Measurements from ENCODE around the gene NT5C1B.

Gene NT5C1B

DNA sequence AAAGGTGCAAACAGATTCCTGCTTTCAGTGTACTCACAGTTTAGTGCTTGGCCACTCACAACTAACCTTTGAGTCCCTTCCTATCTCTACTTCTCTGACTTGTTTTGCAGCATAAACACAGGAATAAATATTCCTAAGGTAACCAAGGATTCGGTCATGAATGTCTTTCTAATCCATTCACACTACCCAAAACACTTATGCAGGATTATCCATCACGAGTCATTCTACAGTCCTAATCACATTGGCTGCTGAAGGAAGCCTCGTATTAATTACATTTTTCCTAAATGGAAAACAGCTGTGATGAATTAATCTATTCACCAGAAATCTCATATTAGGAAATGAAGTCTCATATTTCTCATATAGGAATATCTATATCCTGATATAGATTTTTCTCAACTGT, 45.2 kb downstream of the NT5C1B start:
- TF ChIP-seq, protein P1, sequence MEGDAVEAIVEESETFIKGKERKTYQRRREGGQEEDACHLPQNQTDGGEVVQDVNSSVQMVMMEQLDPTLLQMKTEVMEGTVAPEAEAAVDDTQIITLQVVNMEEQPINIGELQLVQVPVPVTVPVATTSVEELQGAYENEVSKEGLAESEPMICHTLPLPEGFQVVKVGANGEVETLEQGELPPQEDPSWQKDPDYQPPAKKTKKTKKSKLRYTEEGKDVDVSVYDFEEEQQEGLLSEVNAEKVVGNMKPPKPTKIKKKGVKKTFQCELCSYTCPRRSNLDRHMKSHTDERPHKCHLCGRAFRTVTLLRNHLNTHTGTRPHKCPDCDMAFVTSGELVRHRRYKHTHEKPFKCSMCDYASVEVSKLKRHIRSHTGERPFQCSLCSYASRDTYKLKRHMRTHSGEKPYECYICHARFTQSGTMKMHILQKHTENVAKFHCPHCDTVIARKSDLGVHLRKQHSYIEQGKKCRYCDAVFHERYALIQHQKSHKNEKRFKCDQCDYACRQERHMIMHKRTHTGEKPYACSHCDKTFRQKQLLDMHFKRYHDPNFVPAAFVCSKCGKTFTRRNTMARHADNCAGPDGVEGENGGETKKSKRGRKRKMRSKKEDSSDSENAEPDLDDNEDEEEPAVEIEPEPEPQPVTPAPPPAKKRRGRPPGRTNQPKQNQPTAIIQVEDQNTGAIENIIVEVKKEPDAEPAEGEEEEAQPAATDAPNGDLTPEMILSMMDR (IDR thresholded peaks at IDR 0.05; ENCODE audit: low read depth, low read length), result no peak
- TF ChIP-seq, protein P2, sequence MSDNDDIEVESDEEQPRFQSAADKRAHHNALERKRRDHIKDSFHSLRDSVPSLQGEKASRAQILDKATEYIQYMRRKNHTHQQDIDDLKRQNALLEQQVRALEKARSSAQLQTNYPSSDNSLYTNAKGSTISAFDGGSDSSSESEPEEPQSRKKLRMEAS (IDR thresholded peaks at IDR 0.05; ENCODE audit: low read depth, low read length), result no peak
- TF ChIP-seq POLR2A (IDR thresholded peaks at IDR 0.05; ENCODE audit: extremely low read depth, insufficient read length), result no peak
- TF ChIP-seq MYC (IDR thresholded peaks at IDR 0.05; ENCODE audit: low read depth, low read length), result no peak

DNA sequence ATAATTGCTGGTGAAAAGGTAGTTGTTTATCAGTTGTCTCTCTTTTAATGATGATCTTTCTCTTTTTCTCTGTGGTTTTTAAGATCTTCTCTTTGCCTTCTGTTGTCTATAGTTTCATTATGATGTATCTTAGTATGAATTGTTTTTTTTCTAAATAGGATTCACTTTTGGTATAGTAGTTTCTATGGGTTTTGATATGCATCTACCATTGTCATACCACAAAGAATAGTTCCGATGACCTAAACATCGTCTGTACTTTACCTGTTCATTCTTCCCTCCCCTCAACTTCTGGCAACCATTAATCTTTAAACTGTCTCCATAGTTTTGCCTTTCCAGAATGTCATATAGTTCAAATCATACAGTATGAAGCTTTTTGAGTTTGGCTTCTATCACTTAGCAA, 48.5 kb downstream of the NT5C1B start:
- H3K4me3 ChIP-seq (ENCODE audit: low read depth, low read length), result no peak overlapping the region
- no peak for TF ChIP-seq MYC (IDR thresholded peaks at IDR 0.05; ENCODE audit: low read depth, low read length)
- TF ChIP-seq, protein P1 (IDR thresholded peaks at IDR 0.05; ENCODE audit: low read depth, low read length), result no peak
- no peak for TF ChIP-seq POLR2A (IDR thresholded peaks at IDR 0.05; ENCODE audit: extremely low read depth, insufficient read length)
- TF ChIP-seq, protein P2 (IDR thresholded peaks at IDR 0.05; ENCODE audit: low read depth, low read length), result no peak
- no peak for DNase-seq (ENCODE audit: low read depth)

More for the DNA sequence above, 45.2 kb downstream of the NT5C1B start:
- DNase-seq (ENCODE audit: low read depth), result no peak
- no peak overlapping the region for H3K4me3 ChIP-seq (ENCODE audit: low read depth, low read length)

DNA sequence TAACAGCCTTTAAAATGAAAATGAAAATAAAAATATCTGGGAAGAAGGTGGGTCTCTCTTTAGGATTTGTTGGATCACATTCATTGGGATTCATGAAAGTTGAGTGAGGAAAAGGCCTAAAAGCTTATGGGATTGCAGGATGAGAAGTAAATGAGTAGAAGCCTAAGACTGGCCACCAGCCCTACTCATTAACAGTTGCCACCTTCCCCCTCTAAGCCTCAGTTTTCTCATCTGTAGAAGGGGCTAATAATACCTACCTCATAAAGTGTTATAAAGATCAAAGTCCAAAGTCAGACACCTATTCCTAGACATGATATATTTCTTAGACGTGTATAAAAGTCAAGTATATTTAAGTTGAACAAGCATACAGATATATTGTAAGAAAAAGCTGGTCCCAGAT, 52.7 kb downstream of the NT5C1B start:
- DNase-seq (ENCODE audit: low read depth), result no peak
- TF ChIP-seq MYC (IDR thresholded peaks at IDR 0.05; ENCODE audit: low read depth, low read length), result no peak

DNA sequence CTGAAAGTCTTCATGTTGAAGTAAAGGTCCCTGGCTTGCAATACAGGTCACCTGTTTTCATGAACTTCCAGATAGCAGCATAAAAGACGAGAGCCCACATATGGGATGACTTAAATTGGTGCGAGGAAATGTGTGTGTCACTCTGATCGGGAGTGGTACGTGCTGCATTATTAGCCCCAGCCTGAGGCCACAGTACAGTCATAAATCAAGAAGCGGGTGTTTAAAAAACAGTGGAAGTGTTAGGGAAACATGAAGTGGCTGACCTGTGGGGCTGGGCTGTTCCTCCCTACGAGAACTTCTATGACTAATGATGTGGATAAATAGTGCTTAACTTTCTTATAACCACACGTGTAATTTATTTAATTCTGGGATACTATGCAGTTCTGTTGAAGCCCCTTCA, 53.3 kb downstream of the NT5C1B start:
- H3K4me3 ChIP-seq (ENCODE audit: low read depth, low read length), result no peak overlapping the region
- no peak for DNase-seq (ENCODE audit: low read depth)
- TF ChIP-seq, protein P2 (IDR thresholded peaks at IDR 0.05; ENCODE audit: low read depth, low read length), result no peak
- TF ChIP-seq POLR2A (IDR thresholded peaks at IDR 0.05; ENCODE audit: extremely low read depth, insufficient read length), result no peak
- TF ChIP-seq MYC (IDR thresholded peaks at IDR 0.05; ENCODE audit: low read depth, low read length), result no peak
- TF ChIP-seq, protein P1 (IDR thresholded peaks at IDR 0.05; ENCODE audit: low read depth, low read length), result no peak

More for the DNA sequence above, 52.7 kb downstream of the NT5C1B start:
- H3K4me3 ChIP-seq (ENCODE audit: low read depth, low read length), result no peak overlapping the region

DNA sequence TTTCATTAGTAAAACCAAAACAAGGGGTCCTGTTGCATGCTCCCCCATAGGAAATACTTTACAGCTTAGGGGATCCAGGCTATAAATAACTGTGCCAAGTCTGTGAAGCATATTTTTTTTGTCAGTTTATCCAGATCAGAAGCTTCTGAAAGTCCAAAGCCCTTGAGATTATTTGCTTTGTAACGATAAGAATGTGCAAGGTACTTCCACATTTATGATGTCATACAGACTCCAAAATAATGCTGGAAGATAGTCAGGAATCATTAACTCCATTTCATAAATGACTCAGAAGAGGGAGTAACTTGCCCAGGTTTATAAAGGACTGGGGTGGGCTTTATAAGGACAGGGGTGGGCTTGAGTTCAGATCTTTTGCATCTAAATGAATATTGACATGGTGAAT, 58.2 kb downstream of the NT5C1B start:
- H3K4me3 ChIP-seq (ENCODE audit: low read depth, low read length), result no peak overlapping the region
- DNase-seq (ENCODE audit: low read depth), result no peak
- TF ChIP-seq, protein P1 (IDR thresholded peaks at IDR 0.05; ENCODE audit: low read depth, low read length), result no peak
- TF ChIP-seq MYC (IDR thresholded peaks at IDR 0.05; ENCODE audit: low read depth, low read length), result no peak
- TF ChIP-seq POLR2A (IDR thresholded peaks at IDR 0.05; ENCODE audit: extremely low read depth, insufficient read length), result no peak
- TF ChIP-seq, protein P2 (IDR thresholded peaks at IDR 0.05; ENCODE audit: low read depth, low read length), result no peak

DNA sequence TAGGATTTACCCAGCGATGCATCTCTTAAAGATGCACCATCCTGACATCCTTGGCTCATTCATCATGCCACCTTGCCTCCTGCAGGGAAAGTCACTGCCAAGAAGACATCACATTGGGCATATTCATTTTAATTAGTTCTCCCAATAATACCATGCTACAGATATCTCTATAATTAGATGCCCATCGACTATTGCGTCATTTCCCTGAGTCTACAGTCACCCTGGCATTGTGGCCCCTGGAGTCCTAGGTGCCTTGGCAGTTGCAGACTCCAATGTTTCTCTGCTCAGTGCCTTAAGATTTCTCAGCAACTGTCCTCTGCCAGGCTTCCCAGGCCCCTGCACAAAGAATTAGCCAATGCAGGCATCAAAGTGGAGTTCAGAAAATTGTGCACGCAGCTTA, 61.5 kb downstream of the NT5C1B start:
- H3K4me3 ChIP-seq (ENCODE audit: low read depth, low read length), result no peak overlapping the region
- TF ChIP-seq POLR2A (IDR thresholded peaks at IDR 0.05; ENCODE audit: extremely low read depth, insufficient read length) (no peak), MYC (IDR thresholded peaks at IDR 0.05; ENCODE audit: low read depth, low read length) (no peak)
- TF ChIP-seq, protein P2 (IDR thresholded peaks at IDR 0.05; ENCODE audit: low read depth, low read length), result no peak
- TF ChIP-seq, protein P1 (IDR thresholded peaks at IDR 0.05; ENCODE audit: low read depth, low read length), result no peak
- DNase-seq (ENCODE audit: low read depth), result no peak

All from NB4 (cell line).